GM04504 (cell line): ENCODE measurements around the gene BIRC6.
"Not testable (repeated sequence)": the region's sequence is repeated elsewhere in the genome, so short reads cannot be mapped to it uniquely, and the experiment has no call there.

Source experiments
- DNase-seq: peaks from one replicate; pipeline ENCODE4 v3.0.0-alpha.2; 2012; ENCODE audit warnings: low read depth

BIRC6 gene

GRCh38 chr2:32356681-32357317 lies at the start of gene BIRC6:
Gene BIRC6, plus strand, starts transcription at chr2:32357023. Its CDS starts 139 bp downstream, at chr2:32357162.
- peak; percentile 94 for DNase-seq

- DNase-seq = no peak
Measured at GRCh38 chr2:32310577-32310976, 46.2 kb upstream of the BIRC6 start.

- DNase-seq = no peak
Measured at GRCh38 chr2:32314886-32315285, 41.9 kb upstream of the BIRC6 start.

- DNase-seq = not testable (repeated sequence)
Measured at GRCh38 chr2:32328679-32329078, 28.1 kb upstream of the BIRC6 start.

- not testable (repeated sequence) for DNase-seq
Measured at GRCh38 chr2:32329180-32329980, 27.4 kb upstream of the BIRC6 start.

GRCh38 chr2:32330136-32330535 lies 26.7 kb upstream of the BIRC6 start:
- no peak for DNase-seq

- DNase-seq = no peak
Measured at GRCh38 chr2:32342801-32343200, 14.0 kb upstream of the BIRC6 start.

- DNase-seq = not testable (repeated sequence)
Measured at GRCh38 chr2:32350797-32351196, 6.0 kb upstream of the BIRC6 start.

GRCh38 chr2:32355976-32356680 lies 695 bp upstream of the BIRC6 start:
- DNase-seq = no peak

GRCh38 chr2:32357318-32358110 lies 691 bp downstream of the BIRC6 start:
- no peak for DNase-seq

GRCh38 chr2:32358111-32358482 lies 1.3 kb downstream of the BIRC6 start:
- no peak for DNase-seq

GRCh38 chr2:32360416-32360815 lies 3.6 kb downstream of the BIRC6 start:
- no peak for DNase-seq

- DNase-seq = not testable (repeated sequence)
Measured at GRCh38 chr2:32362997-32363396, 6.2 kb downstream of the BIRC6 start.

- DNase-seq = no peak
Measured at GRCh38 chr2:32363597-32363996, 6.8 kb downstream of the BIRC6 start.

- DNase-seq = not testable (repeated sequence)
Measured at GRCh38 chr2:32364290-32364689, 7.5 kb downstream of the BIRC6 start.

- DNase-seq = not testable (repeated sequence)
Measured at GRCh38 chr2:32365679-32366078, 8.9 kb downstream of the BIRC6 start.

GRCh38 chr2:32366595-32366994 lies 9.8 kb downstream of the BIRC6 start:
- no peak for DNase-seq

GRCh38 chr2:32369222-32369621 lies 12.4 kb downstream of the BIRC6 start:
- no peak for DNase-seq

GRCh38 chr2:32370942-32371341 lies 14.1 kb downstream of the BIRC6 start:
- DNase-seq = not testable (repeated sequence)

GRCh38 chr2:32372519-32373182 lies 15.8 kb downstream of the BIRC6 start:
- no peak for DNase-seq

- DNase-seq = no peak
Measured at GRCh38 chr2:32375228-32375892, 18.5 kb downstream of the BIRC6 start.
